Lung microvascular endothelial cell (primary cell): ENCODE measurements around the gene TENM3. TPM values are rescaled to one million over a fixed set of nuclear protein-coding genes. Genes with fewer than 3 reads are reported as not detected.

ENCODE experiments used
- DNase-seq, 2 donors: peaks; one replicate each; pipeline versions ENCODE4 v3.0.0 to v3.0.0-alpha.2; 2010; ENCODE audit warnings: low read depth in 2 of 2
- total RNA-seq: library from RNA; depleted of rRNA; stranded (reverse); fragments of >200 nt; gene quantifications from 2 replicates; pipeline ENCODE4 v1.2.1, GENCODE V29; 2014

The TENM3 gene
- total RNA-seq, 1 donor from 2014 or later = 45.4 TPM

GRCh38 chr4:182252220-182252619, 9.0 kb downstream of the TENM3 start:
- DNase-seq = no peak

DNA sequence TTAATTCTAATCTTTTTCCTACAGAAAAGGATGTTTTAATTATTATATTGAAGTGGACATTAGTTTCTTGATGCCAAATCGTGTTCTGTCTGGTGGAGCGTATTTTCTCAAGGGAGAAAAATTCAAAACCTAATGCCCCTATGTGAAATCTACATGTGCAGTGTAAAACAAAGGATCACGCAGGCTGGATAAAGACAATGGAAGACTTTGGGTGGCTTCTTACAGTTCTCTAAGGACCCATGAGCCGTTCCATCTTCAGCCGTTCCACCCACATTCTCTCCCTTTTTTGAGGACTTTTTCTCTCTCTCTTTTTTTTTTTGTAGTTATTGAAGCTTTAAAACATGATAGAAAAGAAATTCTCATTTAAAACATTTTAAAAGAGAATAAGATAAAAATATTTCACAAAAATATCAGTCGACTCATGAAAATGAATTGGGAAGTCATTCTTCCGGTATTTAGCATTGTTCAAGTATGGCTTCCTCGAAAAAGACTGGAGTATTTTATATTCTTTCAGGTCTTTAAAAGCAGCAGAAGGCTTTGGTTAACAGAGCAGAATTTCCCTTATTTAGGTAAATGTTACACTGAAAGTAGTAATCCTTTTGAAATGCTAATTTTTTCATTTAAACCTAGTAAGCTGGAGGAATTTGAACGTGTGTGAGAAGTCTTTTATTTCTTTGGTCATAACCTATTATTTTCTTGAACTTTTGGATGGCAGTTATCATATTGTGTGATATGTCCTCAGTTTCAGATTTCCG, 11.0 kb downstream of the TENM3 start:
- DNase-seq = no peak

DNA sequence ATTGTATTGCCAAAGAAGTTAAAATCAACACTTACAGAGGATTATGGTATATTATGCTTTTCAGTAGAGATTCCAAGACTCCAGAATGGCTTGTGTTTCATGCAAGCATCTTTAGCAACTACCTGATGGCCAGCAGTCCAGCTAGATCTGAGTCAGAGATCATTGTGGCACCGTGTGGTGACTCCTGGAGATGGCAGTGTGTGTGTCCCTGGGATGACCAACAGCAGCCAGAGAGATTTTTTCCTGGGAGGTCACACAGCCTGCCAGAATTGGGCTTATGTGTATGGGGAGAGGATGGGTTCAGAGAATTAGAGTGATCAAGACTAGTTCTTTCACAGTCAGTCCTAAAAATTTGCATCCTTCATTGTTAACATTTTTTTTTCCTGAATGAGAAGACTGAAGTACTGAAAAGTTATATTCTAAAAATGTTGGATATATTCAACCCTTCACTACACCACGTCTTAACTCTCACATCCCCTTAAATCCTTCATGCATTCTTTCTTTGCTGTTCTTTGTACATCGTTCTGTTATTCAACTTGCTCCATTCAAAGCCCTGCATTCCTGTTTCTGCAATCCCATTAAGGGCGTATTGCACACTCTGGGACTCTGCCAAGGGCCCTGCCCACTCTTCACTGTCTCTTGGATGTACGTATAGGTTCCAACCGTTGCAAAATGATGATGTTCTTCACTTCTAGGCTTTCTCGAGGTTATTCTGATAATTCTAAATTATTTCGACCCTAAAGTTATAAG, 12.4 kb downstream of the TENM3 start:
- DNase-seq = no peak

DNA sequence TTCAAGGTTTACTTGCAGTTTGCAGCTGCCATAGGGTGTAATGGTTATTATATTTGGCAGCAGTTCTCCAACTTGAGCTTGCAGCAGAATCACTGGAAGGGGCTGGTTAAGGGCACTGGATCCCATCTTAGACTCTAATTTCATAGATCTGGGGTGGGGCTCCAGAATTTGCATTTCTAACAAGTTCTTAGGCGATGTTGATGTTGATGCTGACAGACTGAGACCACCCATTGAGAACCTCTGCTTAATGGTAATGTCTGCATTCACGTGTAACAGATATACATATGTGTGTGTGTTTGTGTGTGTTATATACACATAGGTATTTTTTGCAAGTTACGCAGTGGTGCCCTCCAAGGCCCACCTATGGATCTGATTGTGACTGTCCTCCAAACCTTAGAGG, 13.8 kb downstream of the TENM3 start:
- DNase-seq = no peak

DNA sequence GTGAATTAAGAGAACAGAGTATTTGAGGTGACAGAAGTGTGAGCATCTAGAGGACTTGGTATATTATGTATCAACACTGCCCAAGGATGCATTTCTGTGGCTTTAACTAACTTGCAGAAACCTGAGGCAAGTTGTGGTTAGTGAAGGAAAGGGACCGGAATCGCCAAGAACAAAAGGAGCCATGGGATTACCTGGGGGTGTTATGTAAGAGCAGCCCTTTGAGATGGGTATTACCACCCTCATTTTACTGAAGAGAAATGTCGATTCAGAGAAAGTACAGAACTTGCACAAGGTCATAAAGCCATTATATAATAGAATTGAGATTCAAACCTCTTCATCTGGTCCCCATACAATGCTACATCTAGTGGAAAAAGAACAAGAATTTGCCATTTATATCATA, 14.3 kb downstream of the TENM3 start:
- no peak for DNase-seq

DNA sequence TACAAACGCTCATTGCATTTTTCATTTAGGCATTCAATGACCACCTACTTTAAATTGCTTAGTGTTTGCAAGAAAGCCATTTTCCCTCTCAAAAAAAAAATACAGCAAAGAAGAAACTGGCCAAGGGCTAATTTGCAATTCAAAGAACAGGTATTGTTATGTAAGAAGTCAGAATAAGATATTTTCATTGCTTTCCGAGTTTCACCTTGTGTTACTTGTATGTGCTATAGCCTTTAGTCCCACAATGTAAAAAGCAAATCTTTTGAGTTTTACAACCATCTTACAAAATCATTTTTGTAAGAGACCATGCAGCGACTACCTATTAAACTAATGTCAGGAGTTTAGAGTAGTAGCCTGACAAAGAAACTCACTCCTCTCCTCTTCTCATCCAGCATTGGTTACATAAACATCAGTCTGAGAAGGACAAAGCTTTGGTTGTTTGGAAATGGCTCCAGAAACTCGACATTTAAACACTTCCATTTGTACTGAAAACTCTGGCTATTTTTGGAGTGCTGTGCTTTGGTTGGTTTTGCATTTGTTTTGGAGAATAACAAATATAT, 15.3 kb downstream of the TENM3 start:
- no peak for DNase-seq

- no peak for DNase-seq
Observed at GRCh38 chr4:182261651-182262223, 18.5 kb downstream of the TENM3 start.

- DNase-seq = no peak
Observed at GRCh38 chr4:182263562-182263961, 20.4 kb downstream of the TENM3 start.

DNA sequence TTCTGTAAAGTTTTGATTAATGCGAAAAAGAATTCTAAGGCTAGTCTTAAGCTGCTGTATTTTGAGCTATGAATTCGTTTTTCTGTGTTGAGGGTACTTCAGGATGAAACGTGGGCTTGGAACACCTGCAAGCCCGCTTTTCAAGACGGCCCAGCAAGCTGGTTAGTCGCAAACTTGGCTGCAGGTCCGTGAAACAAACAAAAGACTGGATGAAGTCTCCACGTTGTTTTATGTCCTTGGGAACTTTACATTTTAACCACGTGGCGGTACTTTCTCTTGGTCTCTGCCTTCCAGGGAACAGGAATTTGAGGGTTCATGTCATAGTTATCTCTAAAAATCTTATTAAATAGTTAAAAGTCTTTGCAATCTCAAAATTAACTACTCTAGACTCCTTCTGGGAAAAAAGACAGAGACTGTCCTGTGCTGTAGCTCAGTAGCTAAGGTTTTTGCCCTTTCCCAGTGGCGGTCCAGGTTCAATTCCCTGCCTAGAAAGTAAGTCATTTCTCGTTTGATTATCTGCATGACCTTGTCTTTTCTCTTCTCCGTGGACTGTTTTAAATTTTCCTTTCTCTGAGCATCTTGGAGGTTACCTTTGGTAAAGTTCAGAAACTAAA, 21.0 kb downstream of the TENM3 start:
- no peak for DNase-seq

DNA sequence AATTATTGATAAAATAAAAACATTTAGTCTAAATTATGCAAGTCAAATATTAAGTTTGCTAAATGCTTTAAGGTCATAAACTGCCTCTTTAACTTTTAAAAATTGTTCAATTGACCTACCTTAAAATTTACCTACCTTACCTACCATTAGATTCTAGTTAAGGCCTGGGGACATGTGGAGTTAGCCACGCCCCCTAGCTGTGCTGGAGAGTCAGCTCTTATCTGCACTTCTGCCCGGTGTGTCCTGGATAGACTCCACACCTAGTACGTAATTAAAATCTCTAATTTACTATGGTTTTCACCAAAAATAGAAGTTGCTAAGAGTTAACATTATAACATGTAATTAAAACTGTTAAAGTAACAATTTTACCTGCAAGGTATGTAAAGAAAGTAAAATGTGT, 22.7 kb downstream of the TENM3 start:
- DNase-seq = no peak

GRCh38 chr4:182267048-182267447, 23.8 kb downstream of the TENM3 start:
- no peak for DNase-seq

- DNase-seq = no peak
Observed at GRCh38 chr4:182268966-182269365, 25.8 kb downstream of the TENM3 start.

DNA sequence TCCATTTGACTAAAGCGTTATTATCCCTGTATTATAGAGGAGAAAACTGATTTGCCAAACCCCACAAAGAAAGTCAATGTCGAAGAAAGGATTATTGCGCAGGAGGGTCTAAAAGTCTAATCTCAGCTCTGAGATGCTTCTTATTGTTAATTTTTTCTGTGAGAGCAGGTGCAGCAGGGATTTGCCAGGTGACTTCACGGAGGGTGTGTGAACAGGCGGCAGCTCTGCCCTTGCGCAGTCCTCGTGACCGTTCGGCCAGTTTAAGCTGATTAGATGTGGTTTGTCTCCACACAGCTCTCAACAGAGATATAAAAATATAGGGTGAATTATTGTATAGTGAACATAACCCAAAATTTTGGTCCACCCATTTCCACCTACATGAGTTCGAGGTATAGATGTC, 28.5 kb downstream of the TENM3 start:
- no peak for DNase-seq

GRCh38 chr4:182272151-182272550, 28.9 kb downstream of the TENM3 start:
- no peak for DNase-seq

DNA sequence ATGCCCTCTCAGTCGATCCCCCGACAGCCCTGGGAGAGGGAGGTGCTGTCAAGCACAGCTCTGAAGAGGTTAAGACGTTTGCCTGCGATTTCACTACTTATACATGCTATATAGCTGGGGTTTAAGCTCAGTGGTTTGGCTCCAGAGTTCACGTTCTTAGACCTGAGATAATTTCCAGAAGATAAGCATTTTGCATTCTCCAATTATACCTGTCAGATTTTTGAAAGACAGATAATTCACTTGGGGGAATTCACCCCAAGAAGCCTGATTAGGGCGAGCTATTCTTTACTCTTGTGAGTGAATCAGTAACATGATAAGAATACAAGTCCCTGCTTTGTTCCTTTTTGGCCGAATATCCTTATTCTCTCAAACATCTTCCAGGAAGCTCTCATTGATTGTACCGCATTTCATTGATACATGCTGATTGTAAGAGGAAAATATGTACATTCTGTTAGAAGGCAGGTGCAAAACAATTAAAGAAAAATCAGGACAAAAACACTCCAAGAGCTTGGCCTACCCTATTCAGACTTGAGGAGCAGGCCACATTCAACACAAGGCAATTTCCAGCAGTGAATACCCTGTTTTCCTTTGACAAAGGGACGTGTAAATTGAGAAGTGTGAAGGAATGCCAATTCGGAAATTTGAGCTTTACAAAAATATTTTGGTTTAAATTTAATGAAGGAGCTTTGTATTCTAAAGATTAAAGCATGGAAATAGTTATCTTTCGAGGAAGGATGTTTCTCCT, 30.2 kb downstream of the TENM3 start:
- DNase-seq = no peak

GRCh38 chr4:182276210-182277109, 33.3 kb downstream of the TENM3 start:
- no peak for DNase-seq

GRCh38 chr4:182277377-182277776, 34.2 kb downstream of the TENM3 start:
- DNase-seq = no peak

- DNase-seq = no peak
Observed at GRCh38 chr4:182278729-182279128, 35.5 kb downstream of the TENM3 start.

DNA sequence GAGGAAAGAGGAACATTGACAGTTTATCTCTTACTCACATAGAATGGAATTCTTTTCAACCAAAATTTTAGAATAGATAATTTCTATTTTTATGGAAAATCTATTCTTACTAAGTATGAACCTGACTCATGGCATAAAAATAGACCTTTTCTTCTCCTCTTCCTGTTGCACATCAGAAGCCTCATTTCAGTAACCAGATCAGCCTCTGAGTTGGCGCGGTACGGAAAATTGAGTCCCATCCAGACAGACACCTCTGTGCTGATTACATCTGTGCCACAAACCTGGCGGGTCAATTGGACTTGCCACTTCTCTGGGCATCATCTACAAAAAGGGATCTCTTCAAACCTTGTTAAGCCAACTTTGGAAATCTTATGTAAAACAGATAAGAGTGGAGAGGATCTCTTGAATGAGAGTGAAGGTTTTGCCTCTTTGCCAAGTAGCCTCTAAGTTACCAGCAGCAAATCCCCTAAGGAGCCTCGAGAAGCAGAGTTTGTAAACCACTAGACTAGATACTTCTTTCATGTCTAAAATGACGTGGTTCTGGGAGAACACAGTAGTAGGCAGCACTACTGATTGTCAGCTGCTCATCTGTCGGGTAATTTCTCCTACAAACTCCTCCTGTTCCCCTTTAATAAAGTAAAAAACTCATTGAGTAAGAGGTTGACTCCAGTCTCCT, 37.4 kb downstream of the TENM3 start:
- no peak for DNase-seq

DNA sequence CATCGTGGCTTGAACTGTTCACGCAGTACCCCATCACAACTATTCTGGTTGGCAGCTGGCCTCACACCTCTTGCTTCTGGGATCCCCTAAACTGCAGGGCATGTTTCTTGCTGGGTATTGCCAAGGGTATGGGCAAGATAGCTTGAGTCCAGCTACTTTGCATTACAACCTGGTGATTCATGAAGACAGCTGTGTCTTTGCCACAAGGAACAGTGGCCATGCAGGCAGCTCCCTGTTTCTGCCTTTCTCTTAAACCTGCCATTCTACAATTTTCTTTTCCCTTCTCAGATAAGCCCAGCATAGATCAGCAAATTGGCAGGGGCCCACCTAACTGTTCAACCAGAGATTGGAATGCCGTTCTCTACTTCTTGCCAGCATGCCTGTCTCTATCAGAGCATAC, 42.8 kb downstream of the TENM3 start:
- DNase-seq = no peak
